IPS-18c (cell line): ENCODE results near the gene SLC25A14.
A peak's percentile ranks its signal among the peaks of the same experiment; 100 is the strongest.
"Not testable (repeated sequence)": the region's sequence is repeated elsewhere in the genome, so short reads cannot be mapped to it uniquely, and the experiment has no call there.

Source experiments
- H3K4me3 ChIP-seq: 2 replicates; pipeline ENCODE4 v1.7.0; 2013; ENCODE audit warnings: low read depth, mild to moderate bottlenecking, low read length, moderate library complexity; ENCODE audit not compliant: insufficient read depth
- H3K9me3 ChIP-seq: one replicate; pipeline ENCODE4 v1.6.1; 2013; ENCODE audit warnings: mild to moderate bottlenecking, low read length, moderate library complexity; ENCODE audit not compliant: control insufficient read depth, insufficient read depth

The SLC25A14 gene

DNA sequence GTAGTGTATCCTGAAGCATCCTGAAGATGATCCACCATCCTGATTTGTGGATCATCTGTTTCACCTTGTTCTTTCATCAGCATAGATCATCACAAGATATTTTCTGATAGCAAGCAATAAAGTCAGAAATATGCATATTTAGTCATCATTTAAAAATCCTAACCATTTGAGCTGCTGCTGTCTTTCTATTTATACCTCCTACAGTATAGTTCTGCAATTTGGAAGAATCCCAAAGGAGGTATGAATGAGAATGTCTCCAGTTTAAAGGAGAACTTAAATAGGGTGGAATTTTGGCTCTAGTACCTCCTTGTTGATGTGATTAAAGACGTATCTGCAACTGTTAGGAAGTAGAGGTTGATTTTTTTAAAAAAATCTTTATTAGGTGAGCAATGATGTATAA is 7.6 kb downstream of the SLC25A14 start:
- Histone ChIP-seq H3K9me3 (peaks cover 3% of the 10 kb centered on the region), H3K4me3 (no peak overlapping the region)

DNA sequence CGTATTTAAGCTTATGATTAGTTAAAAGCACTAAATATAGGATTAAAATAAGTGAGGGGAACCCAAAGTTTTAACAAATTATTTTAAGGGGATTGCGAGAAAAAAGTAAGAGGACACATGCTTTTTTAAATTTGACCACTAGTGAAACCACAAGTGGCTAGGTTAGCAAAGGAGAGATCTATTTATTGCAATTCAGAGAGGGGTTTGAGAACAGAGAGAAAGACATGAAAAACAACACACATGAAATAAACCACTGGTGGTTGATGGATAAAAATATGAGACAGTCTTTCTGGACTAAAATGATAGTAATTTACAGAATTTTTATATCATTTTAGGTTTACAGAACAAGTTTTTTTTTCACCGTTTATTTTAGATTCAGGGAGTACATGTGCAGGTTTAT is 11.8 kb downstream of the SLC25A14 start:
- no peak overlapping the region for H3K4me3 ChIP-seq
- no peaks in the 10 kb centered on the region for H3K9me3 ChIP-seq

DNA sequence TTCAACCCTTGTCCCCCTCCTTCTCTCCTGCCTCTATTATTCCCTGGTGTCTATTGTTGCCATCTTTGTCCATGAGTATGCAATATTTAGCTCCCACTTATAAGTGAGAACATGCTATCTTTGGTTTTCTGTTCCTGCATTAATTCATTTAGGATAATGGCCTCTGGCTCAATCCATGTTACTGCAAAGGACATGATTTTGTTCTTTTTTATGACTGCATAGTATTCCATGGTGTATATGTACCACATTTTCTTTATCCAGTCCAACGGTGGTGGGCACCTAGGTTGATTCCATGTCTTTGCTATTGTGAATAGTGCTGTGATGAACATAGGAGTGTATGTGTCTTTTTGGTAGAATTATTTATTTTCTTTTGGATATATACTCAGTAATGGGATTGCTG is 12.3 kb downstream of the SLC25A14 start:
- H3K9me3 ChIP-seq = not testable (repeated sequence)

DNA sequence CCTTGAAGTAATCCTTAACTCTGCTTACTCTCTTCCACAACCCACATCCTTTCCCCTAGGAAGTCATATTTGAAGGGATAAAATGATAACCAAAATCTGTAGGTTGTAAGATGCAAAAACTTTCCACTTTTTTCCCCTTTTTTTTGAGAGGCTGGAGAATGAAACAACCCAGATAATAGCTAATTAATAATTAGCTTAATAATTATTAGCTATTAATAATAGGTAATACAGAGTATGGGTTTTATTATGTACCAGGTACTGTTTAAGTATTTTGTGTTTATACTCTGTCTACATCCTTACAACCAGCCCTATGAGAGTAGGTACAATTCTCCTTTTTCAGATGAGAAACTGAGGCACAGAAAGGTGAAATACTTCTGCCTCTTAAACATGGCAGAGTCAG is 36.4 kb downstream of the SLC25A14 start:
- Histone ChIP-seq H3K4me3 (no peak overlapping the region), H3K9me3 (peaks cover 9% of the 10 kb centered on the region)

More for the DNA sequence above, 12.3 kb downstream of the SLC25A14 start:
- H3K4me3 ChIP-seq = not testable (repeated sequence)

DNA sequence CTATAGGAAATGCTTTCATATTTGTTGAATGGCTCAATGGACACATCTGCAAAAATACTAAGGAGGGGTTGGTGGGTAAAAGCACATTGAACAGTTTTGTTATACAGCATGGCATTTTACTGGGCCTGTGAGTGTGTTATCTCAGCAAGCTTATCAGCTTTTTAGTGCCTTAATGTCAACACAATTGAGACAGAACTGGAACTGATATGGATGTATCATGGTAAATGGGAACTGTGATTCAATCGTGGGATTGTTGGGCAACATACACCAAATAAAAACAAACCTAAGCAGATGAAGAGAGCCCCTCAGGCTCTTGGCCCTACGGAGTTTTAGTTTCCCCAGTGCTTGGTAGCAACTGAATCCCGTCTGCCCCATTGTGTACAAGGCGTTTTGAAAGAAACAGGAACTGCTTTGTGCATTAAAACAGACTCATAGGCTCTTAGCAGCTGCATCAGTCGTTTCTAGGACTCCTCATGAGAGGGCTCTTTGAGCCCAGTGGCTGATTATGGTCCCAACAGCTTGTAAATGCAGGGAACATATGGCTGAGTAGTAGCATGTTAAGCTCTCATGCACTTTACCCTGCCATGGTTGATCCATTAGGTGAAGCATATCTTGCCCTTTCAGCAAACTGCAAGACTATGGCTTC is 38.4 kb downstream of the SLC25A14 start:
- no peak overlapping the region for H3K4me3 ChIP-seq
- H3K9me3 ChIP-seq = peaks cover 7% of the 10 kb centered on the region

DNA sequence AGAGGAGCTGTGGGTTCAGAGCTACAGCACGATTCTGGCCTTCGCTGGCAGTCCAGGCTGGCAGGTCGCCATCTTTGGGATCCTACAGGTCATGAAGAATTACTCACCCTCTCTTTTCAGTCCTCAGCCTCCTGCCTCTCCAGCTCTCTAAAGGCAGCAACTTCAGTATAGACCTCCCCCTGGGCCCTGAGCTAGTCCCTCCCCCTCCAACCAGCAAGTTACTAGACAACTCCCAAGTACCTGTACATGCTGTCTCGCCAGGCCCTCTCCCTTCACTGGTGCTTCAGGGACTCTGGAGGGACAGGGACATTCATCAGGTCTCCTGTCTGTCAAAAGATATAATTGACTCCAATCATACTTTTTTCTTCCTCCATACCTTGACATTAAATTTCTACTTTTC is 45.8 kb downstream of the SLC25A14 start, which contains the start of gene GPR119:
TSS of gene GPR119 (minus strand) at position 155 of the 400 bp plus-strand sequence. CDS start 227 bp downstream, outside the sequence.
- Histone ChIP-seq H3K9me3 (peaks cover 2% of the 10 kb centered on the region), H3K4me3 (no peak within 1 kb of the TSS)

DNA sequence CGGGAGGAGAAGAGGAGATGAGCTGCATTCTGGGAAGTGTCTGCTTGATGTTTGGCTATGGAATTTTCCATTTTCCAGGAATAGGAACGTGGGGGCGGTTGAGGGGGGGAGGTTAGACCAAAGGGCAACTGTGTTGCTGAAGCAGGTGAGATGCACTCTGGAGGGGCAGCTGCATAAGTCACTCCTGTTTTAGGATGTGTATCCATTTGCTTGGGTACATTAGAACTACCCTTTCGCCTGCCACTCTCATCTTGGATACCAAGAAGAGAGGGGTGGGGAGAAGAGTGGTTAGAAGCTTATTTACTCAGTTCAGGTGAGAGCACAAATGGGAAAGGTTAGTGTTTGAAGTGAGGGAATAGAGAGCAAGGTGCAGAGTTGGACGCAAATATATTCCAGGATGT is 46.7 kb downstream of the SLC25A14 start:
- H3K9me3 ChIP-seq = peaks cover 5% of the 10 kb centered on the region

DNA sequence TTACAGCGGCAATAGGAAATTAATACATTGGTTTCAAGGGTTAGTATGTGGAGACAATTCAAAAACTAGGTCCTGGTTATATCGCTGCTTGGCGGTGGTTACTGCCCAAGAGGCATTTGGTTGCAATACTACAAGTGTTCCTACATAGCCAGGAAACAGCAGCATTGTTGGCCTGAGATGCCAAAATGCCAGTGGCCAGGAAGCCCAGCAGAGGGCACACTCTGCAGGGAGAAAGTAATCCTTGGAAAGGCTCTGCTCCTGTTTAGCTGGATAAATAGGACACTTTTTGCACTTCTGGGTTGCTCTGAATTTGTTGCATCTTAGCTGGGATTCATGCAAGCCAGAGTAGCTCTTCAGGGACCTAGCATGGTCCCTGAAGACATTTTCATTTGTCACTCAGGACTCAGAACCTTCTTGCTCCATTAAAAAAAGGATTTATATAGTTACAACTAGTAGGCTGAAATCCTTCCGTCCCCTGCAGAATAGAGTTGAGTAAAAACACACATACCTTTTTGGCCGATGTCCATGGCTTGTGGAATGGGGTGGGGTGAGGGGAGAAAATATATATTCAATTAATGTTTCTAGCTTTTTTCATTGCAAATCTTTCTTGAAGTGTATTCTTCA is 53.8 kb downstream of the SLC25A14 start:
- H3K9me3 ChIP-seq = peaks cover 6% of the 10 kb centered on the region
- H3K4me3 ChIP-seq = no peak overlapping the region

More for the DNA sequence above, 46.7 kb downstream of the SLC25A14 start:
- no peak overlapping the region for H3K4me3 ChIP-seq

DNA sequence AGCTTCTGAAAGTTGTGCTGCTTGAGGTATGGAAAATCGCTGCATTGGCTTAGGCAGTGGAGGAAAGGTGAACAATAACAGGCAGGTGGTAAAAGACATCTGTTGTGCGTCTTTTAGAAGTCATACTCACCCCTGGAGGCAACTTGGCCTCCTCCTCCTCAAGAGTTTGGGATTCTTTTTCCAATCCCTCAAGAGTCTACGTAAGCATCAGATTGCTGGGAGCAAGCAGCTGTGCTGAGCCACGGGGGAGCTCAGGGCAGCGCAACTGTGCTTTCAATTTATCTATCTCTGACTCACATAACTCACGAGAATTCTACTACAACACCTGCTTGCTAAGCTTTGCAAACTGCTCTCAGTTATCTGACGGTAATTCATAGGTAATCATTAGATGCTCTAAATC is 55.6 kb downstream of the SLC25A14 start:
- peaks cover 10% of the 10 kb centered on the region for H3K9me3 ChIP-seq
- H3K4me3 ChIP-seq = no peak overlapping the region

DNA sequence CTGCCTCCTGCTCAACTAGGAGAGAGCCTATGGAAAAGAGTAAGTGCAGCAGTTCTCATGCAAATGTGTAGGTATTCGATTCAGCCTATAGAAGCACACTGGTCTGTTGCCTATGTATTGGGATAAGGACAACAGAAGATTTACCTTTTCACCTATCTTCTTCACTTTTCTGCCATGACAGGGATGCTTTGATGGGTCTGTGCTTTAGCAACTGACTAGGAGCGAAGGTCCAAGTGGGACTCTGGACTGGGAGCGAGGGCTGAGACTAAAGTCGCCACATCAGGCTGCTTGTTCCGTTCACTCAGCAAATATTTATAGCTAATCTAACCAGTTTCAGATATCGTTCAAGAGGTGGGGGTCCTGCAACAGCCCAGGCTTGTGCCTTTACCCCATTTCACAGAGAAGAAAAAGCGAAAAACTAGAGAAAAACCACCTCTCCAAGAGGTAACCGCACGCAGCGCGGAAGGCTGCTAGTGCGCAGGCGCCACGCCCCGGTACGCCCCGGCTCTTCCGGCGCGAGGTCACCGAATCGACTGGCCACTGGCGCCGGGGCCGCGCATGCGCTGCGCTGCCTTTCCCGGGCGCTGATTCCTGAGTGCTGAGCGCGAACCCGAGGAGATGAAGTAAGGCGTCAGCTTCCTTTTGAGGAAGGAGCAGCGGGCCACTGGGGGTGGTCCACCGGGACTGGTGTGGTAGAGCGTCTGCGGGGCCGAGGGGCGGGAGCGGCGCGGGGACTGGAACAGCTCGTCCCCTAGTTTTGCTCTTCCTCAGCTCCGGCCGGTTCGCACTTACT is 61.9 kb downstream of the SLC25A14 start, which contains the start of gene RBMX2:
TSS of gene RBMX2 (plus strand) at position 573 of the 793 bp plus-strand sequence. CDS start at position 619, 46 bp downstream.
- Histone ChIP-seq H3K4me3 (peak within 1 kb of the TSS; percentile 71), H3K9me3 (peaks cover 11% of the 10 kb centered on the region)

DNA sequence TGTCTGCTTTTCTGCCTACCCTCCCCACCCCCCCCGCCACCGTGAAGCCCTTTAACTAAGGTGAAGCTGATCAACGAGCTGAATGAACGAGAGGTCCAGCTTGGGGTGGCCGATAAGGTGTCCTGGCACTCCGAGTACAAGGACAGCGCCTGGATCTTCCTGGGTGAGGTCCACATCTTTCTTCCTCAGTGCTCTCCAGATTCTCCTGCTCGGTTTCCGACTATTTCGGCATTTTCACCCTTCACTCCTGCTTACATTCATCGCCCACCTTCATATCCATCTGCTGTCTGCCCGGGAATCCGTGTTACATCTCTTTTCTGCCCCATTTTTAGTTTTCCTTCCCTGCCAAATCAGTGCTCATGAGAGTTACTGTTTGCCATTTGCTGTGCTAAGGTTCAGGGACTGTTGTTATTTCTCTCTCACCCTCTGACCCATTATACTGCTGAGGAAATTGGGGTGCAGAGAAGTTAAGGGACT is 62.5 kb downstream of the SLC25A14 start:
- peak overlapping the region; percentile 71 for H3K4me3 ChIP-seq
- H3K9me3 ChIP-seq = peaks cover 8% of the 10 kb centered on the region

DNA sequence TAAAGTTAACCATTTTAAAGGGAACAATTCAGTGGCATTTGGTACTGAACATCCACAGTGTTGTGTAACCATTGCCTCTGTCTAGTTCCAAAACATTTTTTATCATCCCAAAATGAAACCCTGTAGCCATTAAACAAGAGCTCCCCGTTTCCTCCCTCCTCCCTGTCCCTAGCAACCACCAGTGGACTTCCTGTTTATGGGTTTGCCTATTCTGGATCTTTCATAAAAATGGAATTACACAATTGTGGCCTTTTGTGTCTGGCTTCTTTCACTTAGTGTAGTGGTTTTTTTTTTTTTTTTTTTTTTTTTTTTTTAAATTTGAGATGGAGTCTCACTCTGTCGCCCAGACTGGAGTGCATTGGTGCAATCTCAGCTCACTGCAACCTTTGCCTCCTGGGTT is 73.7 kb downstream of the SLC25A14 start:
- Histone ChIP-seq H3K9me3 (peaks cover 5% of the 10 kb centered on the region), H3K4me3 (no peak overlapping the region)

DNA sequence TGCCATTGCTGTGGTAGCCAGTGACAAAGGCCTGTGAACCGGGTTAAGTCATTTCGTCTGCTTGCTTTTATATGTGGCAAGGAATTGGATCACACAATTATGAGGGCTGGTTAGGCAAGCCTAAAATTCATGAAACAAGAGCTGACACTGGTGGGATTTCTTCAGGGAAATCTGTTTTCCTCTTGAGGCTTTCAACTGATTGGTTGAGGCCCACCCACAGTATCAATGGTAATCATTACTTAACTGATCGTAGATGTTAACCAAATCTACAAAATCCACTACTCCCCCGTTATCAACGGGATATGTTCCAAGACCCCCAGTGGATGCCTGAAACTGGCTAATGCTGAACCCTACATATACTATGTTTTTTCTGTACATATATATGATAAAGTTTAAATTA is 75.1 kb downstream of the SLC25A14 start:
- Histone ChIP-seq H3K9me3 (peaks cover 5% of the 10 kb centered on the region), H3K4me3 (no peak overlapping the region)

DNA sequence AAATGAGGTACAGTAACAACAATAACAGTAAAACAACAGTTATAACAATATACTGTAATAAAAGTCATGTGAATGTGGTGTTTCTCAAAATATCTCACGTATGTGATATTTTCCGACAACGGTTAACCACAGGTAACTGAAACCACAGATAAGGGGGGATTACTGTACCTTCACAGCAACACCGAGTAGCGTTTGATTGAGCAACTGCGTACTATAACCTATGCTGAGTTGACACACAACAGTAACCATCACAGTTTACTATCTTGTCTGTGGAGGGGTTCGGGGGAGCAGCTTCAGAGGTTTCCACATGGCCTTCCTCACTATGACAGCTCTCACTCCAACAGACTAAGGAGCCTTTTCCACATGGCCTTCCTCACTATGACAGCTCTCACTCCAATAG is 75.5 kb downstream of the SLC25A14 start:
- H3K9me3 ChIP-seq = peaks cover 5% of the 10 kb centered on the region
- H3K4me3 ChIP-seq = no peak overlapping the region

DNA sequence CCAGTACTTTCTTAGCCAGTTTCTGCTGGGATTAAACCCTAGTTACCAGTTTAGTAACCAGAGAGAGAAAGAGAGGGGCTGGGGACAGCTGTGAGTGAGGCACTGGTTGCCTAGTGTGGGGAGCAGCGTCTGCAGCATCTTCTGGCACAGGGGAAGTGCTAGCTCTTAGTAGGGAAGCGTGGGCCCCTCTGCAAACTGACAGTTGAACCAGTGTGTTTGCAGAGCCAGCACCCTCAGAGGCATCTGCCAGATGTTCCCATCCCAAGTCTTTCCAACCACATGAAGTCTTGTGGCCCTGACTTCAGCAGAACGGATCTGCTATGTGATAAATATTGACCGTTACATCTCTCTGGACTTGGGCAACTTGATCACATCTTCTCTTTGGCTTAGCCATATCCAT is 77.1 kb downstream of the SLC25A14 start:
- Histone ChIP-seq H3K9me3 (peaks cover 5% of the 10 kb centered on the region), H3K4me3 (0 out of 2 replicates have a peak overlapping the region, but pooled peaks have one; percentile 0)

DNA sequence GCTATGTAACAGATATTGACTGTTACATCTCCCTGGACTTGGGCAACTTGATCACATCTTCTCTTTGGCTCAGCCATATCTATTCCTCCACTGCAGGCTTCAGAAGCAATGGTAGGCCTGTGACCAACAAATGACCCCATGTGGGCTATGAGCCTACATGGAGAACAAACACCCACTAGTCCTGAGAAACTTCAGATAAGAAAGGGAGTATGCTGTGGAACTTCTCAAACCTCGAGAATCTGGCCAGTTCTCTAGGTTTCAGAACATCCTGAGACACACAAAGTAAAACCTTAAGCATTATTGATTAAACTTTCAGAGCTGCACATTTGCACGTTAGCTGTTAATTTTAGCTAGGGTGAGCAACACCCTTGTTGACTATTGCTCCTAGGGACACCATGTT is 78.3 kb downstream of the SLC25A14 start:
- Histone ChIP-seq H3K9me3 (peaks cover 2% of the 10 kb centered on the region), H3K4me3 (no peak overlapping the region)

DNA sequence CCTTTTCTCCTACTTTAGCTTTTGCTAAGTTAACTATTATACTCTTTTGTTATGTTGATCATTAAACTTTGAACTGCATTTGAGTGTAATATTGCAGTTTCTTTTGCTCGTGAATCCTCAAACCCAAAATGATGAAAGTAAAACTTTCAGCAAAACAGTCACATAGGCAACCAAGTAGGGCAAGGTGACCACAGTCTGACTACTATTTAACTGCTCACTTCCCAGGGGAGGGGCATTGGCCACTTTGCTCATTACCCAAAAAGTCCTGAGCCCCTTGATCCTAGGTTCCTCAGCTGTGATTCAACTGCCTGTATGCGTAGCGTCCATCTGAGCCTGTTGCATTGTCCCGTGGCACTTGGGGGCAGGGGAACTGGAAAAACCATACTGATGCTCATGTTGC is 79.0 kb downstream of the SLC25A14 start:
- peaks cover 2% of the 10 kb centered on the region for H3K9me3 ChIP-seq
- no peak overlapping the region for H3K4me3 ChIP-seq

DNA sequence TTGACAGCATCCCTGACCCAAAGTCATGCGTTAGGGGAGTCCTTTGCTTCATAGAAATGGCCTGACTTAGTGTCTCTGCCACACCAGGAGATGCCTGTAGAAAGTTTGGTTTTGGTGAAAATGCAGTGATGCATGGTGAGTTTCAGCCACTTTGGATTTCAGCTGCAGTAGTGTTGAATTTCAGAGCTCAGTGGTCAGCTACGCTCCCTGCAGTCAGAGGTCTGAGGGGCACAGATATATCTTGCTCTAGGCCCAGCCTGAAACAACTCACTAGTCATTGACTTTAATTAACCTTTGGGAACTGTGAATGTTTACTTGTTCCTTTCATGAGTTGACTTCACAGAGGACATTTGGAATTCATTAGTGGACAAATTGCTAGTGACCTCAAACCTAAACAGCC is 79.5 kb downstream of the SLC25A14 start:
- Histone ChIP-seq H3K9me3 (peaks cover 6% of the 10 kb centered on the region), H3K4me3 (no peak overlapping the region)
